Colonic mucosa (tissue), 4 donors: ENCODE results near the gene APOM. TPM values are rescaled to one million over a fixed set of nuclear protein-coding genes. Genes with fewer than 3 reads are reported as not detected.
A peak's percentile ranks its signal among the peaks of the same experiment; 100 is the strongest.

ENCODE experiments used
- DNase-seq: peaks from one replicate; pipeline ENCODE4 v3.0.0-alpha.2; 2020
- H3K27ac ChIP-seq: fragments of 200-600 bp; one replicate; pipeline ENCODE4 v1.8.0; 2021
- H3K27me3 ChIP-seq: fragments of 200-600 bp; one replicate; pipeline ENCODE4 v1.8.0; 2021
- H3K36me3 ChIP-seq: fragments of 200-600 bp; one replicate; pipeline ENCODE4 v1.8.0; 2021
- H3K4me1 ChIP-seq: fragments of 200-600 bp; one replicate; pipeline ENCODE4 v1.8.0; 2021; ENCODE audit warnings: mild to moderate bottlenecking
- H3K4me3 ChIP-seq: fragments of 200-600 bp; one replicate; pipeline ENCODE4 v1.8.0; 2021
- H3K9ac ChIP-seq, 2 donors: one replicate each; pipeline ENCODE4 v1.7.0; 2013; ENCODE audit warnings: control low read depth in 2 of 2, low read depth in 2 of 2, low read length in 2 of 2
- H3K9me3 ChIP-seq: fragments of 200-600 bp; one replicate; pipeline ENCODE4 v1.8.0; 2021
- intact Hi-C: fragments of 100-400 bp; cut with DNase I; formaldehyde crosslinking; loops from one replicate; pipeline ENCODE4 v1.14.1; 2022
- total RNA-seq, 2 donors: library from RNA; stranded (reverse); fragmentation: NEBNext Ultra II Directional in 1 of 2; extraction: Animal tissue kit (Norgen Biotek cat#: 25700) in 1 of 2; gene quantifications; one replicate each; pipeline ENCODE4 v1.2.1, GENCODE V29; 2021
- TF ChIP-seq, protein P1 (sequence below): fragments of 200-600 bp; IDR thresholded peaks from one replicate; pipeline ENCODE4 v1.8.0; 2022; ENCODE audit warnings: antibody characterized with exemption, mild to moderate bottlenecking
- donor health status: healthy.
- donor health status: DM: no; HTN: no; CAD: no.
- donor health status: DM: no; HTN: no; CAD: no.

APOM gene
- total RNA-seq, 2 donors from 2014 or later = 1.6 to 2.4 TPM

DNA sequence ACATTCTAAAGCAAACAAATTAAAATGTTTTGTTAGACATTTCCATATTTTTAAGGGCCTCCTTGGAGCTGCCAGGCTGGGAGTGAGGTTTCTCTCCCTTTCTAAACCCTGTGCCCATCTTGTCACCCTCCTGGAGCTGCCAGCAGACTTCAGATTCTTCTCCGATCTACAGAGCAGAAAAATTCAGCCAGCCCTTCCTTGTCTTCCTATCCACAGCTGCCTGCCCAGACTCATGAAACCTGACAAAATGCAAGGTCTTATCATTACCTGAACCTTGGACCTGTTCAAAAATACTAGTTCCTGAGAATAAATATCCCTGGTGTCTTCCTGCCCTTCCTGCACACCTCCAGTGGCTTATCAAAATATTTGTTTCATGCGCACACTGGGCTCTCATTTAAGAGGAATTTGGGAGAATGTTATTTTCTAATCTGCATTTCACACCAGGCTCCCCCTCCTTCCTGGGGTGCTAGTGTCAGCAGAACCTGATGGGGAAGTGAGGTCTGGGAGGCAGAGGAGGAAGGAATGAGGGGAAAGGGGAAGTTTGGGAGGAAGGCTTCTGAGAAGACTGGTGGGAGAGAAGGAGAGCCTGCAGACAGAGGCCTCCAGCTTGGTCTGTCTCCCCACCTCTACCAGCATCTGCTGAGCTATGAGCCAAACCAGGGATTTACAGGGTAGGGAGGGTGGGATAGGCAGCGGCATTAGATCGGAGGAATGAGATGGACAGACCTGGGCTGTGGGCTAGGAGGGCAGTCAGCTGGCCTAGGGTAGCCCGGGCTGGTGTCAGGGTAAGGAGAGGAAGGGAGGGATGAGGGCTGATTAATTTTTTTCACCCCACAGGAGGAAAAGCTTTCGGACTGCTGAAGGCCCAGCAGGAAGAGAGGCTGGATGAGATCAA, 40.8 kb upstream of the APOM start, which contains the start of gene AIF1:
AIF1 (plus strand) TSS at position 551 of the 895 bp plus-strand sequence; CDS start at position 647, 96 bp downstream.
- H3K9me3 ChIP-seq = no peaks in the 10 kb centered on the region
- no peaks in the 10 kb centered on the region for H3K4me1 ChIP-seq
- intact Hi-C loops = no loop called here
- H3K36me3 ChIP-seq = no peaks in the 10 kb centered on the region
- H3K9ac ChIP-seq = peak within 1 kb of the TSS in 1 of 2 donors; percentile 44
- H3K27ac ChIP-seq = peak within 1 kb of the TSS; percentile 32
- DNase-seq = no peak
- H3K27me3 ChIP-seq = no peaks in the 10 kb centered on the region
- H3K4me3 ChIP-seq = no peak within 1 kb of the TSS
- TF ChIP-seq, protein P1, sequence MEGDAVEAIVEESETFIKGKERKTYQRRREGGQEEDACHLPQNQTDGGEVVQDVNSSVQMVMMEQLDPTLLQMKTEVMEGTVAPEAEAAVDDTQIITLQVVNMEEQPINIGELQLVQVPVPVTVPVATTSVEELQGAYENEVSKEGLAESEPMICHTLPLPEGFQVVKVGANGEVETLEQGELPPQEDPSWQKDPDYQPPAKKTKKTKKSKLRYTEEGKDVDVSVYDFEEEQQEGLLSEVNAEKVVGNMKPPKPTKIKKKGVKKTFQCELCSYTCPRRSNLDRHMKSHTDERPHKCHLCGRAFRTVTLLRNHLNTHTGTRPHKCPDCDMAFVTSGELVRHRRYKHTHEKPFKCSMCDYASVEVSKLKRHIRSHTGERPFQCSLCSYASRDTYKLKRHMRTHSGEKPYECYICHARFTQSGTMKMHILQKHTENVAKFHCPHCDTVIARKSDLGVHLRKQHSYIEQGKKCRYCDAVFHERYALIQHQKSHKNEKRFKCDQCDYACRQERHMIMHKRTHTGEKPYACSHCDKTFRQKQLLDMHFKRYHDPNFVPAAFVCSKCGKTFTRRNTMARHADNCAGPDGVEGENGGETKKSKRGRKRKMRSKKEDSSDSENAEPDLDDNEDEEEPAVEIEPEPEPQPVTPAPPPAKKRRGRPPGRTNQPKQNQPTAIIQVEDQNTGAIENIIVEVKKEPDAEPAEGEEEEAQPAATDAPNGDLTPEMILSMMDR = no peak

DNA sequence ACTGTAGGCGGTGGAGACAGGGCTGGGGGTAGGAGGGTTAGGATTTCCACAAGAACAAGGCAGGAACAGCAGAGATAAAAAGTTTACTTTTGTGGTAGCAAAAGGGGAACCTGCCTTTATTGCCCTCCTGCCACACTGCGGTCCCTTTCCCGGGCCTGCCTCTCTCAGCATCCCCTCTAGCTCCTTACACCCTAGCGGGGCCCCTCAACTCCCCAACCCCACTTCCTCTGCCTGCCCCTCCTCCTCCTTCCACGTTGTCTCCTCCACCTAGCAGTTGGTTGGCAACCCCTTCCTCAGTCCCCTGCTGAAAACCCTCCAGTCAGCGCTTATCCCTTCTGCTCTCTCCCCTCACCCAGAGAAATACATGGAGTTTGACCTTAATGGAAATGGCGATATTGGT, 39.9 kb upstream of the APOM start:
- intact Hi-C loops = no loop called here
- Histone ChIP-seq H3K27ac (peak overlapping the region; percentile 32), H3K9ac (no peak overlapping the region)

DNA sequence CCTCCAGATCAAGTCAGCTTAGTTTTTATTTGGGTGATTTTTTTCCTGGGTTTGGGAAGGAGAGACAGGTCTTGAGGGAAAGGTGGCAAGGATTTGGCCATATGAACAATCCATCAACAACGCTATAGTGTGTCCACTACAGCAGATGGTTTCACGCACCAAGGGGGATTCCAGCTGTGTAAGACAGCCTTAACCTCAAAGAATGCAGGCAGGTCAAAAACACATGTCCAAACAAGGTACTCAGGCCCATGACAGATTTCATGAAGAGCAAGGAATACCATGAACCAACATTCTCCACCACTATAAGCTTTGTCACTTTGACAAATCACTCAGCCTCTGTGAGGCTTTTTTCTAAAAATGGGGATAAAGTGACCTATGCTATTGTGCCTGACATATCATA, 38.7 kb upstream of the APOM start:
- Histone ChIP-seq H3K36me3 (no peaks in the 10 kb centered on the region), H3K4me1 (peaks cover 3% of the 10 kb centered on the region), H3K27me3 (no peaks in the 10 kb centered on the region), H3K4me3 (no peak overlapping the region), H3K9me3 (no peaks in the 10 kb centered on the region), H3K27ac (no peak overlapping the region), H3K9ac (no peak overlapping the region)
- TF ChIP-seq, protein P1 = no peak
- intact Hi-C loops = no loop called here
- DNase-seq = no peak

More for the DNA sequence above, 39.9 kb upstream of the APOM start:
- Histone ChIP-seq H3K4me1 (no peaks in the 10 kb centered on the region), H3K9me3 (no peaks in the 10 kb centered on the region), H3K36me3 (no peaks in the 10 kb centered on the region), H3K4me3 (no peak overlapping the region), H3K27me3 (no peaks in the 10 kb centered on the region)
- TF ChIP-seq, protein P1 = no peak
- no peak for DNase-seq

DNA sequence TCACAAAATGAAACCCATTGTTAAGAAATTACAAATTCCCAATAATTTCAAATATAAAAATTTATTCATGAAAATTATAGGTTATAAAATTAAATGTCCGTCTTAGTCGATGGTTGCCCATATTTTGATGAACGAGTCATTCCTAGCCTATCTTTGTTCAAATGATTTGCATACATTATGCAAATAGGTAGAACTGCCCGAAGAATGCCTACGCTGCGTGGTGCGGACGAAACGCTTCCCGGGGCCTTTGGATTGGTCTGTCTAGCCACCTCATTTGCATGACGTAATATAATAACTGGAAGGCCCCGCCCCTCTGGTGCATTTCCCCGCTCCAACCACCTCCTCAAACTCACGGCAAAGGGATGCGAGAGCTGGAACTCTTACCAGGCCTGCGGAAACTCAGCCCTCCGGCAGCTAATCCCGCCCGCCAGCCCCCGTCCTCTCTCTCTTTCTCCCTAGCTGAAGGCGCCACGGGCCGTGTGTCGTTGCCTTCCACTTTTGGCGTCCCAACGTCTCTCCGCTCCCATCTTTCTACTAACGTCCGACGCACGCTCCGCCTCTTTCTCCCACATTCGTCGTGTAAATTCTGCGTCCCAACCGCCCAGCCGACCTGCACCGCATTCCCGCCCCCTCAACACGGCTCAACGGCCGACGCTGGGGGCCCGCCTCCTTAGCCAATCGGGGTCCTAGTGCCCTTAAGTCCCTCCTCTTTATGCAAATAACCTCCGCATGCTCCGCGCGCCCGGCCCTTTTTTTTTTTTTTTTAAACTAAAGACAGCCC, 35.7 kb upstream of the APOM start:
- H3K4me3 ChIP-seq = peak overlapping the region; percentile 68
- no peaks in the 10 kb centered on the region for H3K36me3 ChIP-seq
- H3K4me1 ChIP-seq = peaks cover 4% of the 10 kb centered on the region
- H3K9me3 ChIP-seq = no peaks in the 10 kb centered on the region
- intact Hi-C loops = loop anchor here (5.0 kb wide), 1 partner anchor 37 kb away; the partner anchor contains the start of gene APOM
- TF ChIP-seq, protein P1 = no peak
- peak overlapping the region; percentile 58 to 64 for H3K9ac ChIP-seq
- H3K27me3 ChIP-seq = no peaks in the 10 kb centered on the region
- peak overlapping the region; percentile 93 for H3K27ac ChIP-seq
- DNase-seq = peak; percentile 97

DNA sequence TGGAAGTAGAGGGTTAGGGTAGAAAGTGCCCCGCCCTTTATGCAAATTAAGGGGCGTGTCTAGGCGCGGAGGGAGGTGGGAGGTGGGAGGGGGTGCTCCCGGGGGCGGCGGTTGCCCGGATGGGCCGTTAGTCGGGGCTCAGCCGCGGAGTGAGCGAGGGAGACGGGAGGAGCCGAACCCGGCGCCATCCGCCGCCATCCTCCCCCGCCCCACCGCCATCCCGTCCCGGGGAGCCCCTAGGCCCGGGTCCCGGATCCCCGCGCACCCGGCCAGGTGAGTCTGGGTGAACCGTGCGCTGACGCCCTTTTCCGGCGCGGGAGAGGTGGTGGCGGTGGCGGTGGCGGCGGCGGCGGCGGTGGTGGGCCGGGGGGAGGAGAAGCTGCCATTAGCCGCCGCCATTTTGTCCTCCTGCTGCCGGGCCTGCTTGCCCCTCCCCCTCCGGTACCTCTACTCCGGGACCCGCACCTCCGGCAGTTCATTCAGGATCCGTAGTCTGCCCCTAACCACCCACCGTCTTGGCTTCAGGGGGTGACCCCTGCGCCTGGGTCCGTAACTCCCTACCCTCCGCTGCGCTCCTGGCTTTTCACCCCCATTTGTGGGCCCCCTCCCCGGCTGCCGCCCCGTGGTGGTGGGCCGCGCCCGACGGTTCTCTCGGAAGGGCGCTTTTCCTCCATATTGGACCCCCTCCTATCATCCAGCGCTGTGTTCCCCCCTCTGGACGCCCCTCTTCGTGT, 34.9 kb upstream of the APOM start, which contains the start of gene PRRC2A:
PRRC2A (plus strand) TSS at position 130 of the 734 bp plus-strand sequence. CDS start 2,075 bp downstream, outside the sequence.
- peak within 1 kb of the TSS; percentile 90 to 98 for H3K9ac ChIP-seq
- peak within 1 kb of the TSS; percentile 93 for H3K27ac ChIP-seq
- H3K4me3 ChIP-seq = peak within 1 kb of the TSS; percentile 68
- H3K36me3 ChIP-seq = peaks cover 2% of the 10 kb centered on the region
- peak; percentile 97 for DNase-seq
- intact Hi-C loops = loop anchor here (5.0 kb wide), 1 partner anchor 37 kb away; the partner anchor contains the start of gene APOM
- no peaks in the 10 kb centered on the region for H3K27me3 ChIP-seq
- H3K9me3 ChIP-seq = no peaks in the 10 kb centered on the region
- TF ChIP-seq, protein P1 = no peak
- H3K4me1 ChIP-seq = peaks cover 4% of the 10 kb centered on the region
